Measurements from ENCODE around the gene CHMP6.

The CHMP6 gene

DNA sequence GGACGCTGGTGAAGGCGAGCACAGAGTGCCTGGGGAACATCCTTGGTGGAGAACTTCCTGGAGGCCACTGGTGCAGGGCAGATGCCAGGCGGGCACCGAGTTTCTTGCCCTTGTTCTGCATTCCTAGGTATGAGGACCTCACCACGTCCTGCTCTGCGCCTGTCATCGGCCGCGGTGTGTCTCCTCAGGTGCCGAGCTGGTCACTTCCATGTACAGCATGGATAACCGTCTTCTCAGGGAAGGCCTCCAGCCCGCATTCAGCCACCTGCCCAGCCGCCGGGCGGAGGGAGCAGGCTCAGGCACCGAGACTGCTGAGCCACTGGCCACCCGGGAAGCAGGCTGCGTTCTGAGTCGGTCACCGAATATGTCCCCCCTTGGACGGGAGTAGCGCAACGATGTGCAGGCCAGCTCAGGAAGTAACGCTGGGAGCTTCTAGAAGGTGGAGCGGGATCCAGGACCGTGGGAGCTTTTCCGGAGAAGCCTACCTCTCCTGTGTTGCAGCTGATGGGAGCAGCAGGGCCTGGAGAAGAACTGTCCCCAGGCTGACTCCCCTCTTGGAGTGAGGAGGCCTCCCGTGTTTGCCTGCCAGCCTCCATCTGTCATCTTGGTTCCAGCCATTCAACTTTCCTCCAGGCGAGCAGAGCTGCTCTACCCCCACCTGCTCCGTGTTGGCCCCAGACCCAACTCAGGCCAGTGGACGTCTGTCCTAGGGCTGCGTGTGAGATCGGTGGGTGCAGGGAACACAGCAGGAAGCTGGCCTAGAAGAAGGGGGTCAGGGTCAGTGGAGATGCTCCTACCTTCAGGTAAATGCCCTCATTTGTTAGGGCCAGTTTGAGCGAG is 41.2 kb downstream of the CHMP6 start:
- no peak for DNase-seq

DNA sequence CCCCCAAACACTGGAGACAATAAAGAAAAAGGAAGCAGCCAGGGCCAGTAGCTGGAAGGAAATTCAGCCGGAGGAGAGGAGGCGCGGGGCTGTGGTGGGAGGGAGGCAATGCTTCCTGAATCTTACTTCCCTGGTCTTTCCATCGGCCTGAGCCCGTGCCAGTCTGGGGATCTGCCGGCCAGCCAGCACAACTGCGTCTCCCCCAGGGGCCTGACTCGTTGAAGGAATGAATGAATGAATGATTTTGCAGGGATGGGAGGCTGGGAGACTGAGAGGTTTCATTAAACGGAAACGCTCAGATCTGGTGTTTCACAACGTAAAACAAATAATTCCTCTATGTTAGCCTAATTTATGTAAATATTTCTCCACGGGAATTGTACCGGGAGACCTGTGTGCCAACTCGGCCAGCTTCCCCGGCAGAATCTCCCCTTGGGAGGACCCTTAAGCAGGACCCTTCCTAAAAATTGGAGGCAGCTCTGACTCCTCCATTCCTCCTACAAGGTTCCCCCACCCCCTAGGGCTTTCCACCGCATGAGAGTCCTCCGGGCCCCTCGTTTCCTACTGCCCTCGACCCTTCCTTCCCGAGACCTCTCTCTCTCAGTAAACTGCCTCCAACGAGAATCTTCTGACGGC is 42.0 kb downstream of the CHMP6 start:
- DNase-seq = no peak

DNA sequence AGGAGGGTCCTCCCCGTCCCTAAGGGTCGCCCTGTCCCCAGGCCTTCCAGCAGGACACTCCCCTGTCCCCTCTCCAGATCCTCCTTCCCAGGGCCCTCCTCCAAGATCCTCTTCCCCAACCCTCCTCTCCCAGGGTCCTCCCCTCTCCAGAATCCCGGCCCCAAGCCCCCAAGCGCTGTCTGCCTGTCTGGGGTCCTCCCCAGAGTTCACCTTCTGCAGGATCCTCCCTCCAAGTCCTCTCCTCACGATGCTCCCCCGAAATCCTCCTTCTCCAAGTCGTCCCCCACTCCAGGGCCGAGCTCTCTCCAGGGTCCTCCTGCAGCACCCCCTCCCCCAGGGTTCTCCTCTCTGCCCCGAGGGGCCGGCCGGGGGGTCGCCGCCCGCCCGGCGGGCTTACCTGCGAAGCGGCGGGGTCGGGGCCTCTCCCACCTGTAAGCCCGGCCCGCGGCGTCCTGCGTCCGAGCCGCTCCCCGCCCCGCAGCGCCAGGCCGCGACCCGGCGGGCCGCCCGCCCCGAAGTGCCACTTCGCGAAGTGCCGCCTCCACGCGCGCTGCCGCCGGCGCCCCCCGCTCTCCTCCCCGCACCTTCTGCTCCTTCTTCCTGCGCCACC is 42.6 kb downstream of the CHMP6 start:
- no peak for DNase-seq

DNA sequence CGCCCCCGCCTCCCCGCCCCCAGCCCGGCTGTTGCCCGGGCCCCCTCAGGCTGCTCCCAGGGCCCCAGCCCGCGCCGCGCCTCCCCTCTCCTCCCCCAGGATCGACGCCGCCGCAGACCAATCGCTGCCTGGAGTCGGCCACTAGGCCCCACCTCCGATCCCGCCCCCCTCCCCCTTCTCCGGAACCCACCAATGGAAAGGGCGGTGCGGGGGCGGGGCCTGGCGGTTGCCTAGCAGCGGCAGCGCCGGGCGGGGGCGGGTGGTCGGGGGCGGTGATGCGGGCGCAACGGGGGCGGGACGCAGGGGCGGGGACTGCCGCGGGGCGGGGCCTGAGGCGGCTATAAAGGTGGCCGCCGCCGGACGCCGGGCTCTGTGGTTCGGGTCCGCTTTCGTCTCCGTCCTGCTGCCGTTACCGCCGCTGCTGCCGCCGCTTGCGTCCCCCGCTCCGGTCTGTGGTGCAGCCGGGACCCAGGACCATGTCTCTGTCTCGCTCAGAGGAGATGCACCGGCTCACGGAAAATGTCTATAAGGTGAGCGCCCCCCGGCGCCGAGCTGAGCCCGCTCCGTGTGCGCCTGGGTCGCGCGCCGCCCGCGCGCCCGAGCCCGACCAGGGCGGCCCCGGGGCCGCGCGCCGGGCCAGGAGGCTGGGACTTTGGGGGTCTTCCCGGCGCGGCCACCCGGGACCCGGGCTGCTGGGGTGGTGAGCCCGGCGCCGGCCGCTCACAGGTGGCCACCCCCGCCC is 43.3 kb downstream of the CHMP6 start, which contains the start of gene BAIAP2:
BAIAP2 (plus strand) TSS at position 373 of the 742 bp plus-strand sequence; CDS start at position 477, 104 bp downstream.
- peak; percentile 98 for DNase-seq

DNA sequence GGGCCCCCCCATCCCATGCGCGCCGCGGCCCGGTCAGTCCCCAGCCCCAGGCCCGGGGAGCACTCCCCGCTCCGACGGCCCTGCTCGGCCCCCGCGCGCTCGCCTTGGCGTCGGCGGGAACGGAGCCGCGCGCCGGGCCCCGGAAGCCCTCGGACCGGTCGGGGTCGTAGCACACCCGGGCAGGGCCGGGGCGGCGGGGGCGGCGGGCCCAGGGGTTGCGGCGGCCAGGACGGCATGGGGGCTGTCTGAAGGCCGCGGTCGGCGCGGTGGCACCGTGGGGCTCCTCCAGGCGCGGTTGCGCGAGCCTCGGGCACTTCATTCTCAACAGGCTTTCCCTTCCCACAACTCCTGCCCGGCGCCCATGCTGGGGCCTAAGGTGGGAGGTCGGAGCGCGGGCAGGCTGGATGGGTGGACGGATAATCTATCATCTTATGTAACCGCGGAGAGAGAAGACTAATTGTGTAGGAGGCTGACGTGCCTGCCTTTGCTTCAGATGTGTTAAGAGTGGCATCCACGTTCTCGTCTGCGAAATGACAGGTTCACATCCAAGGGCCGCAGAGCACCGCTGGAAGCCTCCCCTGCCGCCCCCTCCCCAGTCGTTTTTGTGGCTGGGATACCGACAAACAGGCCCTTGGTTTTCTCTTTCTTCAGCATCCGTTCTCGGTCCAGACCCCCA is 44.0 kb downstream of the CHMP6 start:
- DNase-seq = no peak

DNA sequence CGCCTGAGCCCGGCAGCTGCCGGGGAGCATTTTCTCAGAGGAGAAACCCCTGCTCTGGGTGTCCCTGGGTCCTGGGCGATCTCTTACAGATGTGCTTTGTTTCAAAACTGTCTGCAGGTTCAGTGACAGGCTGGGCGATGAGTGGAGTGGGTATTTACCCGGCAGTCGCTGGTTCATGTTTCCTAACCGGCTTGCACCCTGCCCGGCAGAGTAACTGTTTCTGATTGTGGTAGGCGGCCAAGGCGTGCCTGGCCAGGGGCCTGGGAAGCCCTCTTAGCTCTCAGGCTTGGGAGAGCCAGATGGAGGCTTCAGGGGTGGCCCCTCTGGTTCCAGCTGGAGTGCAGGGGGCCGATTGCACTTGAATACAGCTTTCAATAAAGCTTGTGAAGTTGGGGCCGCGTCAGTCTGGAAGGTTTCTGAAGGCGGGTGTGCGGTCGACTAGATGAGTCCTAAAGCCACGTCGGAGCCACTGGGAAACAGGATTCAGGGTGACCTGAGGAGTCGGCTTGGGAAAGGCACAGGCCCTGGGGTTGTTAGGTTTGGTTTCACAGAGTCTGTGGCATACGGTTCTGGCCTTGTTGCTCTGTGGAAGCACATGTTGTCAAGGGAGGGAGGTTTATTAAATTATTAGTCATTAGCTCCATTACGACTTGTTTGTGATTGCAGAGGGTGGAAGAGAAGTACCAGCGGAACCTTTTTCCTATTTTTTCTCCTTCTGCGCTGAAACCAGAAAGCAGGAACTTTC is 44.7 kb downstream of the CHMP6 start:
- no peak for DNase-seq

DNA sequence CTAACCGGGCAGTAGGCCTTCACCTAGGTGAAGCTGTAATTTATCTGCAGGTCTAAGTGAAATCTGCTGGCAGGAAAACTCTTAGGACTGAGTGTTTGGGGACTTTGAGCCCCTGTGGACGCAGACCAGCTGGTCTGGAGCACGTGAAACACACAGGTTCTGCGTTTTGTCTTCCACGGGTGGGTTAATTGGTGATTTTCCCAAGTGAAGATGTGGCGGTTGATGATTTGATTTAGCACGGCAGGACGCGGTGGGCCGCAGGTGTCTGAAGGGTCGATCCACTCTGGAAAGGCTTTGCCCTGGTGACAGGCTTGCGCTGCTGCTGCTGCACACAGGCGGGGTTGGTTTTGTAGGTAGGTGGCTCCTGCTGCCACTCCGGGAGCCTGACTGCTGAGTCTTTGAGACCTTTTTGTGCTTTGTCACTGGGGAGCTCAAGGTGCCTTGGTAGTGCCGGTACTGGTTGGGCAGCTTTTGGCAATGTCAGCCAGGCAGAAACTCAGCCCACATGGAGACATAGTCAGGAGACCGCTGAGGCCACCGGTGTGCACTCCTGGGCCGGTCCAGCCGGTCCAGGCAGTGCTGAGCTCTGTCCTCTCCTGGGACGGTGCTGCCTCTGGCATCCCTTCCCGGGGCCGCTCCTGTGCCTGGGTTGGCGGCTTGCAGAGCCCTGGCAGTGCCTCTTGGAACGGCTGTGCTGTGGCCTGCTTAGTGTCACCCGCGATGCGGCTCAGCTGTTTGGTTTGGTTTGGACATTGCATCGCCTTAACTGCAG is 45.6 kb downstream of the CHMP6 start:
- DNase-seq = no peak

DNA sequence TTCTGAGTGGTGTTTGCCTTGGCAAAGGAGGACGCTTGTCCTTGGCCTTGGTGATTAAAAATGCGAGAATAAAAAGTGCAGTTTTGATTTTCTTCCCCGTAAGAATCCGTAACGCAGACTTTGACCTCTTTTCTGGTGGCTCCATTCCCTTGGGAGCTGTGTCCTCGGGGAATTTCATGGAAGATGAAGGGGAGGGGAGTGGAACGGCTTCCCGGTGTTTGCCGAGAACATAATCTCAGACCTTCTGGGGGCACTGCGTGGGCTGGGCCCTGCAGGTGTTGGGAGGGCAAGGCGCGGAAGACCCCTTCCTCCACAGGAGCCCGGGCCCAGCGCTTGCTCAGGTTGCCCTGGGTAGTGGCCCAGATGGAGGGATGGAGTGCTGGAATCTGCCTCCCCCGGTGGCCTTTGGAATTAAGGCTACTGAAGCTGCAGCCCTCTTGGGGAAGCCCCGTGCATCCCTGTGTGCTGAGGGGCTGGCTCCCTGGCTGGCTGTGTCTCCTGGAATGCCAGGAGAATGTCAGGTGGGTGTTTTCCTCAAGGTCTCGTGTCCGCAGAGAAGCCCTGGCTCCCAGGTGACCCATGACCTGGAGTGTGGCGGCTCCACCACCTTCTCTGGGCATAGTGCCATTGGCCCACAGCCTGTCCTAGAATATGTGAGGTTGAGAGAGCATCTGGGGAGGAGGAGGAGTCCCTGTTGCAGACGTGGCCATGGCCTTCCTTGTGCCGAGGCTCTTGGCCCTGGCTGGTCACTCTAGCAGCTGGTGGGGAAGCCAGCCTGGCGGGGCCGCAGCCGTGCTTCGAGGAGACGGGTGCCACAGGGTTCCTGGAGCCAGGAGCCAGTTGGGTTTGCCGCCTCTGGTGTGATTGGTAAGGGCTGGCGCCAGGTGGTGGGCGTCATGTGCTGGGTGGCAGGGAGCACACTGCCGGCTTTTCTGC is 46.4 kb downstream of the CHMP6 start:
- no peak for DNase-seq

DNA sequence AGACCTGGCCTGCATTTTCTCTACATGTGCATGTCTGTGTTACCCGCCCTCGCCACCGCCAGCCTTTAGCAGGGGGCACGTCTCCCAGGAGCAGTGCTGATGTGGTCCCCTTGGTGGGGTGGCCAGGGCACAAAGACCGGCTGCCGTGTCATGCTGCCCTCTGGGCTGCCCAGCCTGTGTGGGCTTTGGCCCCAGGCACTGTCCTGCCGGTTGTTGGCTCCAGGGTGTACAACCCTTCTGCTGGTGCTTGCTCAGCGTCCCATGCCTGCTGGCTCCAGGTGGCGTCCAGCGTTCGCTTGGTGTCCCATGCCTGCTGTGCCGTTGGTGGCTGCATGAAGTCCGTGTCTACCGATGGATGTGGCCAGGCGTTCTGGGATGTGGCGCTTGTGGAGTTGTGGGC is 47.5 kb downstream of the CHMP6 start:
- no peak for DNase-seq

DNA sequence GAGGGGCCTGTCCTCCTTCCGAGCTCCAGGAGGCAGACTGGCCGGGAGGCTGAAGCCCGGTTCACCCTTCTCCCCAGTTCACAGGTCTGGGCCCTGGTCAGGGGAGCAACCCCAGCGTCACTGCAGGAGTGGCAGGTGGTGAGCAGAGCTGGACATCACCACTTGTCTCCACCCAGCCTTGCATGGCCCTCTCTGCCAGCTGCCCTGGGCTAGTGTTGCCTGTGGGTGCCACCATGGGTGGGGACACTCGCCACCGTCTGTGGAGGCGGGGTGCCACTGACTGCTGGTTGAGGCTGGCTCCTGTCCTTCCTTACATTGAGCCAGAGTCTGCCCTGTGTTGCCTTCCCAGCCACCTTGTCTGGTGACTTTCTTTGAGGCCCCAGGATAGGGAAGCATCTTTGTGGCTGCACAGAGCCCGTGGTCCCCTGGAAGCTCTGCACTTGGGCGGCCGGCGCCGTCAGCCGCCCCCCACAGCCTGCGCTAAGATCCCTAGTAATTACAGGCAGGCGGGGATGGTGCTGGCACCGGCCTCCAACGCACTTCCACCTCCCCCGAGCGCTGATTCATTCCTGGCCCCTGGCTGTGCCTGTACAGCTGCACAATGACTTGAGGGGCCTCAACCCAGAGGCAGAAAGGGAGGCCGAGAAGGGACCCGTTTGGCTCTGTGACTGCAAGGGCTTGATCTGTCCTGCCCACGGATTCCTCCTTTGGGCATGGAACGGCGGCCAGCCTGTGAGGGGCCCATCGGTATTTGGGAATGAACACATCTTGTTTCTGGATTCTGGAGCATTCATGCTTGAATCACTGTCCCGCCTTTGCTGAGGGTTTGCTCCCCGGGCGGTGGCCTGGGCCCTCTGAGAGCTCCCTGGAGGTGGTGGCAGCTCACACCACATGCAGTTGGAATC is 48.5 kb downstream of the CHMP6 start:
- no peak for DNase-seq

DNA sequence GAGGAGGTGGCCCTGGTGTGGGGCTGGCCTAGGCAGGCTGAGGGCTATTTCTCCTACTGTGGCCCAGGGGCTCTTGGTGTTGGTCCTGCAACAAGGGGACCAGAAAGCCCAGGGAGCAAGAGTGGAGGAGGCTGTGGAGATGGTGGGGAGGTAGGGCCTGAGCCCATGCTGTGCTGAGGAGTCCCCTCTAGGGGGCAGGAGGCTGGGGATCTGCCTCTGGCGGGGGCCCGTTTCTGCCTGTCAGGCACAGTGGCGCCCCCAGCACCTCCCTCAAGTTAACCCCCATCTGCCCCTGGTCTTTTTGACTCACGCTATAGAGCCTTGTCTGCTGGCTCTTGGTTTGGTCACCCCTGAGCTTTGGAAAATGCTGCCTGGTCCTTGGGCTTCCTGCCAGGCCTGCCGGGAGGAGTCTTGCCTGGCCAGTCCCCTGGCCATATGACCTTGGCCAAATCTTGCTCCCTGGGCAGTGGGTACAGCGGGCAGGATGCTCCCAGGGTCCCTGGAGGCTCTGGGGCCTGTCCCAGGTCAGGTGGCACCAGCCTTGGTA is 49.2 kb downstream of the CHMP6 start:
- DNase-seq = peak; percentile 25

DNA sequence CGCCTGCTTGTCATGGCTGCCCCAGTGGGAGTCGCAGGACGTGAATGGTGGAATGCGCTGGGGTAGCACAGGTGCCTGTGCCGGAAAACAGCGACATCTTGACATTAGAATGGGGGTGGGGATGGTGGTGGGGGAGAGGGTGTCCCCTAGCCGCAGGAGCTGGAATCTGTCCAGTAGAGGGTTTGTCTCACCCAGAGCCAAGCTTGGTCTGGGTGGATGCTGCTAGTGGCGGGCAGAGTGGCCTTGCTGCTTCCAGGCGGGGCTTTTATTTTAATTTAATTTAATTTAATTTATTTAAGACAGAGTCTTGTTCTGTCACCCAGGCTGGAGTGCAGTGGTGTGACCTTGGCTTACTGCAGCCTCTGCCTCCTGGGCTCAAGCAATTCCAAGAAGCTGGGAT is 51.0 kb downstream of the CHMP6 start:
- no peak for DNase-seq

DNA sequence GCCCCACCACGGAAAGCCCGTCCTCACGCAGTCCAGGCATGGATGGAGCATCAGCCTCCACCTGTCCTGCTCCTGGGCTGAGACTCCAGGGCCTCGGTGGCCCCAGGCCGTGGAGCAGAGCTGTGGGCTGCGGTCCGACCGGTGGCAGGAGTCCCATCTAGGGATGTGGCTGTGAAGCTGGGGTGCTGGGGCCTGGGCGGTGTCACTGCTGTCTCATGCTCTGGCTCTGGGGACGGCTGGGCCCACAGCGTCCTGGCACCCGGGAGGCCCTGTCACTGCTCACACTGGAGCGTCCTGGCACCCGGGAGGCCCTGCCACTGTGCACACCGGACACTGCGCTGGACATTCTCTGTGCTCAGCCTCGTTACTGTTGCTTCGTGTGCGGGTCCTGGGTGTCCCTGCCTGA is 51.7 kb downstream of the CHMP6 start:
- no peak for DNase-seq

DNA sequence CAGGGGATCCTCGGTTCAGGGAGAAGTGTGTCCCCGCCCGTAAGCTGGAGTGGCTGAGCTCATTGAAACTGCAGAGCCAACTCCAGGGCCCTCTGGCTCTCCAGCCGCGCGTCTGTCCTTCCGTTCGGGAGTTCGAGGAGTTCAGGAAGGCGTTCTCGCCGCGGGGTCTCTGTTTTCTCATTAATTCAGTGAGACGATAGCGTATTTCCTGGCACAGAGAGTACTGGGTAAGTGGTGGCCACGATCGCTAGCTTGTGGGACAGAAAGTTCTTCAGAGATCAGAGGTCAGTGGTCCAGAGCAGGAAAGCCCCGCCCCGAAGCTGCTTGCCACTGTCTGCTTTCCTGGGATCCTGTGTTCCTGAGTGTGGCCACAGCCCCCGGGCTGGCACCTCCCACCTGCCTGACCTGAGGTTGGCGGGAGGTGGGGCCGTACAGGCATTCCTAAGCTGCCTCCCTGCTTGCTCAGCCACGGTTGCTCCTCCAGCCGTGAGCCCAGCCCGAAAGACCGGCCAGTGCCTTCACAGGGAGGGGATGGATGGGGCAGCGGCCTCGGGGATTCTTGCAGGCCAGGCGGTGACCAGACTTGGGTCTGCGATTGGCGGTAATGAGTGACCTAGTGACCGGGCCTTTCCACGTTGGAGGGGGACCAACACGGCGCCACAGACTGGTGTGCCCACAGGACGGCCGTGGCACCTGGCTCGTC is 52.2 kb downstream of the CHMP6 start:
- no peak for DNase-seq

DNA sequence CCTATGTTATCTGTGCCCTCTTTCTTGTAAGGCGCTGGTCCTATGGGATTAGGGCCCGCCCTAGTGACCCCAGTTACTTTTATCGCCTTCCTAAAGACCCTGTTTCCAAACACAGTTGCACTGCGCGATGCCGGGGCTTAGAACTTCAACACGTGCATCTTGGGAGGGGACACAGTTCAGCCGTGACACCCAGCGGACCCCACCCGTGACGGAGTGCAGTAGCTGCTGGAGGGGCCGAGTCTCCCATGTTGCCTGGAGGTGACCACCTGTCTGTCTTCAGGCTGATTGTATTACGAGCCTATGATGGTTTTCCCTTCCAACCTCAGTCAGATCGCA is 52.8 kb downstream of the CHMP6 start:
- DNase-seq = no peak

DNA sequence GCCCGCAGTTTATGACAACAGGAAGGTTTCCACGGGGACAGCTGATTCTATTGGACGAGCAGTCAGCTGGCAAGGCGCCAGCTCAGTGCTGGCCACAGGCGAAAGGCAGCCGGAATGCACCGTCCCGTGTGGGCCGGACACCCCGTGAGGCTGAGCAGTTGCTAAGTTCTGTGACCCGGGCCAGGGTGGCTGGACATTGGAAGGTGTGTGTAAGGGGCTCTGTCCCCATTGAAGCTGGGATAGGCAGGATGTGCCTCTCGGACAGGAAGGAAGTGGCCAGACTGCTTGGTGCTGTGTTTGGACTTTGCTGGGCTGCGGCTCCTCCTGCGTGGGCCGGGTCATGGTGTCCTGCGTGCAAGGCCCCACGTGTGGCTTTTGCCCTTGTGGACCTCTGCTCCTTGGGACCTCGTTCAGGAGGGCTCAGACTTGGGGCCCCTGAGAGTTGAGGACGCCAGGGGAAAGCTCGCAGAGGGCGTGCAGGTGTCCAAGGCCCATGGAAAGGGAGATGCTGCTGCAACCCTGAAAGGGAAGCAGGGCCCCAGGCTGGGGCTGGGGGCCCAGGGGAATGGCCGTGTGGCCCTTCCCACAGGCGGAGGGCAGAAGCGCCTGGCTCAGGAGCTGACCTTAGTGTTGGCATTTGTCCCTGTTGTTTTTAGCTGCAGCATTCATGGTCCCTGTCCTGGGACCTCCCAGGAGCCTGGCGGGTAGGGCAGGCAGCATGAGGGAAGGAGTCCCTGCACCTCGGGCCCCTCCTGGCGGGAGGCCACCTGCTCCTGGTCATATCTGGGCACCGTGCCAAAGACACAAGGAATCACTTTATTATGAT is 53.3 kb downstream of the CHMP6 start:
- no peak for DNase-seq

DNA sequence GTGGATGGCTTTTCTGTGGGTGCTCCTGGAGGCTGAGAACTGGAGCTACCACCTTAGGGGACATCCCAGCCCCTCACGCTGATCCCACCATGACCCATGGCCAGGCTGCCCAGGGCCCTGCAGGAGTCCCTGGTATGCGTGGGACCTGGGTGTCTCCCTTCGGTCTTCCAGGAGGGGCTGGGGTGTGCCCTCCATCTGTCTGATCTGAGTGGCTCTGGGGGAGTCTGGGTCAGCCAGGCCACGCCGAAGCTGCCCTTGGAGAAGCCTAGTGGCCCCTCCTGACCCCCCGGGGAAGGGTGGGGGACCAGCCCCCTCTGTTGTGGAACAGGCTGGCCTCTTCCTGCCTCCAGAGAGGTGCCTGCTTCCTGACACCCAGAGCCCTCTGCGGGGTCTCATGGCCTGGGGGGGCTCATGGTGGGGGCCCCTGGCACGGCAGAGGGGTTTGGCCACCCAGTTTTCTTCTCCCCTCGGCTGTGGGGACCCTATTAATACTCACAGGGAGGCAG is 54.0 kb downstream of the CHMP6 start:
- no peak for DNase-seq
